Measurements from ENCODE around the gene BSN. TPM values are rescaled to one million over a fixed set of nuclear protein-coding genes. Genes with fewer than 3 reads are reported as not detected.

The BSN gene
- polyA plus RNA-seq, 4 donors, result under 0.01 to 0.69 (median 0.64) TPM; not detected in 1

GRCh38 chr3:49531218-49531617 is 23.1 kb upstream of the BSN start:
- H3K27me3 ChIP-seq (ENCODE audit: control insufficient read depth in 3 of 3, insufficient read depth in 3 of 3, low read length in 3 of 3), result no peaks in the 10 kb centered on the region
- 87 to 93% (median 92%) methylated on average over 10 of the region's 10 CpGs for WGBS, 3 donors
- no peaks in the 10 kb centered on the region for H3K9me3 ChIP-seq (ENCODE audit: control insufficient read depth in 2 of 2, insufficient read depth in 1 of 2, low read depth in 1 of 2, low read length in 1 of 2)
- H3K36me3 ChIP-seq (ENCODE audit: control insufficient read depth in 3 of 3, insufficient read depth in 2 of 3, low read depth in 1 of 3, low read length in 3 of 3), result peaks cover 6 to 49% (median 12%) of the 10 kb centered on the region in 3 donors
- no peak overlapping the region for H3K27ac ChIP-seq (ENCODE audit: low read depth in 1 of 3, low read length in 2 of 3)
- DNase-seq (no peak), FAIRE-seq (no peak)
- no peaks in the 10 kb centered on the region for H3K4me1 ChIP-seq (ENCODE audit: control insufficient read depth in 3 of 3, insufficient read depth in 2 of 3, low read depth in 1 of 3, low read length in 2 of 3)
- no peak overlapping the region for H3K4me3 ChIP-seq (ENCODE audit: low read depth in 1 of 3, low read length in 3 of 3)

- FAIRE-seq (no peak), DNase-seq (no peak)
- Histone ChIP-seq H3K27ac (ENCODE audit: low read depth in 1 of 3, low read length in 2 of 3) (no peak overlapping the region), H3K9me3 (ENCODE audit: control insufficient read depth in 2 of 2, insufficient read depth in 1 of 2, low read depth in 1 of 2, low read length in 1 of 2) (no peaks in the 10 kb centered on the region), H3K27me3 (ENCODE audit: control insufficient read depth in 3 of 3, insufficient read depth in 3 of 3, low read length in 3 of 3) (no peaks in the 10 kb centered on the region), H3K4me3 (ENCODE audit: low read depth in 1 of 3, low read length in 3 of 3) (no peak overlapping the region), H3K4me1 (ENCODE audit: control insufficient read depth in 3 of 3, insufficient read depth in 2 of 3, low read depth in 1 of 3, low read length in 2 of 3) (no peaks in the 10 kb centered on the region), H3K36me3 (ENCODE audit: control insufficient read depth in 3 of 3, insufficient read depth in 2 of 3, low read depth in 1 of 3, low read length in 3 of 3) (peaks cover 6 to 49% (median 12%) of the 10 kb centered on the region in 3 donors)
- WGBS, 3 donors, result 91 to 98% (median 95%) methylated on average over 16 of the region's 16 CpGs
Measured at GRCh38 chr3:49531715-49532114, 22.6 kb upstream of the BSN start.

GRCh38 chr3:49533031-49533430 is 21.2 kb upstream of the BSN start:
- Histone ChIP-seq H3K9me3 (ENCODE audit: control insufficient read depth in 2 of 2, insufficient read depth in 1 of 2, low read depth in 1 of 2, low read length in 1 of 2) (no peaks in the 10 kb centered on the region), H3K4me1 (ENCODE audit: control insufficient read depth in 3 of 3, insufficient read depth in 2 of 3, low read depth in 1 of 3, low read length in 2 of 3) (no peaks in the 10 kb centered on the region), H3K4me3 (ENCODE audit: low read depth in 1 of 3, low read length in 3 of 3) (no peak overlapping the region), H3K27me3 (ENCODE audit: control insufficient read depth in 3 of 3, insufficient read depth in 3 of 3, low read length in 3 of 3) (no peaks in the 10 kb centered on the region), H3K36me3 (ENCODE audit: control insufficient read depth in 3 of 3, insufficient read depth in 2 of 3, low read depth in 1 of 3, low read length in 3 of 3) (peaks cover 6 to 49% (median 12%) of the 10 kb centered on the region in 3 donors), H3K27ac (ENCODE audit: low read depth in 1 of 3, low read length in 2 of 3) (no peak overlapping the region)
- WGBS, 3 donors, result 91 to 97% (median 94%) methylated on average over 13 of the region's 13 CpGs
- DNase-seq, result no peak
- FAIRE-seq, result no peak

- no peaks in the 10 kb centered on the region for H3K9me3 ChIP-seq (ENCODE audit: control insufficient read depth in 2 of 2, insufficient read depth in 1 of 2, low read depth in 1 of 2, low read length in 1 of 2)
- H3K27ac ChIP-seq (ENCODE audit: low read depth in 1 of 3, low read length in 2 of 3), result peak overlapping the region in 1 of 3 donors; percentile 56
- no peak overlapping the region for H3K4me3 ChIP-seq (ENCODE audit: low read depth in 1 of 3, low read length in 3 of 3)
- H3K4me1 ChIP-seq (ENCODE audit: control insufficient read depth in 3 of 3, insufficient read depth in 2 of 3, low read depth in 1 of 3, low read length in 2 of 3), result no peaks in the 10 kb centered on the region
- H3K27me3 ChIP-seq (ENCODE audit: control insufficient read depth in 3 of 3, insufficient read depth in 3 of 3, low read length in 3 of 3), result no peaks in the 10 kb centered on the region
- FAIRE-seq (no peak), DNase-seq (no peak)
- WGBS, 3 donors, result 86 to 91% (median 87%) methylated on average over 9 of the region's 9 CpGs
- H3K36me3 ChIP-seq (ENCODE audit: control insufficient read depth in 3 of 3, insufficient read depth in 2 of 3, low read depth in 1 of 3, low read length in 3 of 3), result peaks cover 6 to 49% (median 12%) of the 10 kb centered on the region in 3 donors
Measured at GRCh38 chr3:49533786-49534519, 20.3 kb upstream of the BSN start.

GRCh38 chr3:49534581-49535441 is 19.5 kb upstream of the BSN start:
- Histone ChIP-seq H3K27ac (ENCODE audit: low read depth in 1 of 3, low read length in 2 of 3) (no peak overlapping the region), H3K4me1 (ENCODE audit: control insufficient read depth in 3 of 3, insufficient read depth in 2 of 3, low read depth in 1 of 3, low read length in 2 of 3) (no peaks in the 10 kb centered on the region), H3K4me3 (ENCODE audit: low read depth in 1 of 3, low read length in 3 of 3) (no peak overlapping the region), H3K9me3 (ENCODE audit: control insufficient read depth in 2 of 2, insufficient read depth in 1 of 2, low read depth in 1 of 2, low read length in 1 of 2) (no peaks in the 10 kb centered on the region), H3K36me3 (ENCODE audit: control insufficient read depth in 3 of 3, insufficient read depth in 2 of 3, low read depth in 1 of 3, low read length in 3 of 3) (peaks cover 6 to 49% (median 12%) of the 10 kb centered on the region in 3 donors), H3K27me3 (ENCODE audit: control insufficient read depth in 3 of 3, insufficient read depth in 3 of 3, low read length in 3 of 3) (no peaks in the 10 kb centered on the region)
- peak in 1 of 2 donors; percentile 18 for DNase-seq
- no peak for FAIRE-seq
- 82 to 88% (median 84%) methylated on average over 14 of the region's 14 CpGs for whole genome bisulfite sequencing, 3 donors

- 41 to 55% (median 53%) methylated on average over 7 of the region's 7 CpGs for WGBS, 3 donors
- Histone ChIP-seq H3K4me3 (ENCODE audit: low read depth in 1 of 3, low read length in 3 of 3) (no peak overlapping the region), H3K9me3 (ENCODE audit: control insufficient read depth in 2 of 2, insufficient read depth in 1 of 2, low read depth in 1 of 2, low read length in 1 of 2) (no peaks in the 10 kb centered on the region), H3K36me3 (ENCODE audit: control insufficient read depth in 3 of 3, insufficient read depth in 2 of 3, low read depth in 1 of 3, low read length in 3 of 3) (peaks cover 4 to 42% (median 12%) of the 10 kb centered on the region in 3 donors), H3K27ac (ENCODE audit: low read depth in 1 of 3, low read length in 2 of 3) (no peak overlapping the region), H3K27me3 (ENCODE audit: control insufficient read depth in 3 of 3, insufficient read depth in 3 of 3, low read length in 3 of 3) (no peaks in the 10 kb centered on the region), H3K4me1 (ENCODE audit: control insufficient read depth in 3 of 3, insufficient read depth in 2 of 3, low read depth in 1 of 3, low read length in 2 of 3) (peaks cover 0 to 7% (median 0%) of the 10 kb centered on the region in 3 donors)
- DNase-seq (no peak), FAIRE-seq (no peak)
Measured at GRCh38 chr3:49535971-49536874, 18.1 kb upstream of the BSN start.

- no peak overlapping the region for H3K4me3 ChIP-seq (ENCODE audit: low read depth in 1 of 3, low read length in 3 of 3)
- peaks cover 0 to 7% (median 0%) of the 10 kb centered on the region in 3 donors for H3K4me1 ChIP-seq (ENCODE audit: control insufficient read depth in 3 of 3, insufficient read depth in 2 of 3, low read depth in 1 of 3, low read length in 2 of 3)
- H3K27ac ChIP-seq (ENCODE audit: low read depth in 1 of 3, low read length in 2 of 3), result no peak overlapping the region
- DNase-seq, result no peak
- no peak for FAIRE-seq
- no peaks in the 10 kb centered on the region for H3K27me3 ChIP-seq (ENCODE audit: control insufficient read depth in 3 of 3, insufficient read depth in 3 of 3, low read length in 3 of 3)
- H3K9me3 ChIP-seq (ENCODE audit: control insufficient read depth in 2 of 2, insufficient read depth in 1 of 2, low read depth in 1 of 2, low read length in 1 of 2), result no peaks in the 10 kb centered on the region
- 78 to 89% (median 87%) methylated on average over 16 of the region's 16 CpGs for WGBS, 3 donors
- peaks cover 4 to 34% (median 6%) of the 10 kb centered on the region in 3 donors for H3K36me3 ChIP-seq (ENCODE audit: control insufficient read depth in 3 of 3, insufficient read depth in 2 of 3, low read depth in 1 of 3, low read length in 3 of 3)
Measured at GRCh38 chr3:49536875-49537533, 17.3 kb upstream of the BSN start.
